ENCODE data around the gene AGBL4. TPM values are rescaled to one million over a fixed set of nuclear protein-coding genes. Genes with fewer than 3 reads are reported as not detected.

Gene AGBL4
- total and polyA plus RNA-seq, 9 of the 15 experiments (the other 6 are each of a cell fraction or from before 2014, with no cell fraction given) = 0.11 TPM; not detected in 7

GRCh38 chr1:48654606-48655210 is 1369.0 kb downstream of the AGBL4 start:
- Histone ChIP-seq H3K27ac (ENCODE audit: extremely low read depth, low read depth, low read length) (no peak overlapping the region), H4K20me1 (replicated peaks; ENCODE audit: control insufficient read depth, insufficient read depth, low read length) (0 out of 2 replicates have a peak, but pooled peaks cover 2% of the 10 kb centered on the region), H3K4me2 (ENCODE audit: insufficient read depth, low read length) (no peak overlapping the region), H3K36me3 (ENCODE audit: control insufficient read depth, insufficient read depth, low read length) (no peaks in the 10 kb centered on the region), H3K9me3 (replicated peaks; ENCODE audit: control insufficient read depth, insufficient read depth, low read depth, low read length) (no peaks in the 10 kb centered on the region), H3K9ac (ENCODE audit: insufficient read depth in 1 of 2, low read depth in 2 of 2, low read length in 2 of 2) (no peak overlapping the region), H3K4me1 (replicated peaks in 1 of 2; ENCODE audit: control insufficient read depth in 2 of 2, insufficient read depth in 2 of 2, low read length in 2 of 2) (no peaks in the 10 kb centered on the region), H3K9me1 (ENCODE audit: control insufficient read depth, insufficient read depth, low read length) (no peaks in the 10 kb centered on the region), H3K27me3 (ENCODE audit: control insufficient read depth in 2 of 2, insufficient read depth in 2 of 2, low read length in 2 of 2) (no peaks in the 10 kb centered on the region), H2AFZ (ENCODE audit: low read depth, low read length) (no peak overlapping the region), H3K79me2 (ENCODE audit: control insufficient read depth, insufficient read depth, low read length) (no peaks in the 10 kb centered on the region), H3K4me3 (no peak overlapping the region)
- WGBS (ENCODE audit: insufficient coverage, low coverage, missing lambda C conversion rate) = under 1% methylated on average over 8 of the region's 8 CpGs
- BruUV-seq (replicated peaks) = no TSS peak
- DNase-seq (ENCODE audit: extremely low read depth in 1 of 4, low spot score in 3 of 4) (no peak), FAIRE-seq (no peak), ATAC-seq (no peak)
- in situ Hi-C loops (cut with MboI) = no loop called here
- POLR2A ChIA-PET = no interaction called here
- no peak for TF ChIP-seq IRF2 (CRISPR knock-in tag; IDR thresholded peaks at IDR 0.05)
- TF ChIP-seq RBM17 (IDR thresholded peaks at IDR 0.05; ENCODE audit: borderline replicate concordance, low read depth, low read length) = no peak
- no peak for TF ChIP-seq TRIM28 (IDR thresholded peaks at IDR 0.05)
- no peak for TF ChIP-seq IRF1 (CRISPR knock-in tag; IDR thresholded peaks at IDR 0.05; ENCODE audit: borderline replicate concordance)
- TF ChIP-seq ZNF584 (CRISPR knock-in tag; IDR thresholded peaks at IDR 0.05; ENCODE audit: low read depth) = no peak
- TF ChIP-seq TEAD4 (IDR thresholded peaks at IDR 0.05; ENCODE audit: low read length) = no peak
- no peak for TF ChIP-seq TEAD4 (CRISPR knock-in tag; IDR thresholded peaks at IDR 0.05; ENCODE audit: borderline replicate concordance)
- intact Hi-C loops (cut with micrococcal nuclease) = no loop called here
- CTCF ChIA-PET (ENCODE audit: low intra/inter-chr PET ratio) = no interaction called here
